ENCODE data around the gene CLK1. TPM values are rescaled to one million over a fixed set of nuclear protein-coding genes. Genes with fewer than 3 reads are reported as not detected.

The CLK1 gene
- total RNA-seq, 1 donor from 2014 or later, result 106 TPM

Other genes starting within 250 kb of the CLK1 start
- 254 and 275 TPM in 2 replicates for gene BZW1, start 52.7 kb downstream of the CLK1 start, total RNA-seq (ENCODE audit: low replicate concordance)
- 37.2 and 47.2 TPM in 2 replicates for gene PPIL3, start 24.4 kb upstream of the CLK1 start, total RNA-seq (ENCODE audit: low replicate concordance)
- gene NIF3L1, start 24.7 kb upstream of the CLK1 start, total RNA-seq (ENCODE audit: low replicate concordance), result 27.4 and 36.3 TPM in 2 replicates
- 35.6 and 38.3 TPM in 2 replicates for gene ORC2, start 99.0 kb upstream of the CLK1 start, total RNA-seq (ENCODE audit: low replicate concordance)
- 17.9 and 19.6 TPM in 2 replicates for gene HYCC2, start 207.0 kb upstream of the CLK1 start, total RNA-seq (ENCODE audit: low replicate concordance)
- gene NDUFB3, start 207.3 kb upstream of the CLK1 start, total RNA-seq (ENCODE audit: low replicate concordance), result 101 TPM in 2 replicates